Measurements from ENCODE around the gene ZNF83. TPM values are rescaled to one million over a fixed set of nuclear protein-coding genes. Genes with fewer than 3 reads are reported as not detected.
A peak's percentile ranks its signal among the peaks of the same experiment; 100 is the strongest.
"Not testable (repeated sequence)": the region's sequence is repeated elsewhere in the genome, so short reads cannot be mapped to it uniquely, and the experiment has no call there.

The ZNF83 gene
- polyA plus RNA-seq (ENCODE audit: insufficient read length) = 146 TPM
- long read RNA-seq, donor 1, transcript ZNF83-203 (2 exons, 3,743 nt) = major isoform, 20 of 28 reads
- long read RNA-seq, donor 1, partial matches to known transcripts = 0 of 28 reads
- long read RNA-seq, donor 1, other reads (novel, unspliced or antisense) = 0 of 28 reads
- long read RNA-seq, donor 2, transcript ZNF83-203 (2 exons, 3,743 nt) = major isoform, 19 of 31 reads
- long read RNA-seq, donor 2, partial matches to known transcripts = 7 of 31 reads
- long read RNA-seq, donor 2, other reads (novel, unspliced or antisense) = 0 of 31 reads
- long read RNA-seq, donor 3, transcript ZNF83-203 (2 exons, 3,743 nt) = major isoform, 13 of 24 reads
- long read RNA-seq, donor 3, partial matches to known transcripts = 0 of 24 reads
- long read RNA-seq, donor 3, other reads (novel, unspliced or antisense) = 5 of 24 reads
- long read RNA-seq, donor 4, transcript ZNF83-203 (2 exons, 3,743 nt) = major isoform, 6 of 7 reads
- long read RNA-seq, donor 4, partial matches to known transcripts = 0 of 7 reads
- long read RNA-seq, donor 4, other reads (novel, unspliced or antisense) = 0 of 7 reads
- long read RNA-seq, donor 5, transcript ZNF83-203 (2 exons, 3,743 nt) = major isoform, 29 of 39 reads
- long read RNA-seq, donor 5, partial matches to known transcripts = 0 of 39 reads
- long read RNA-seq, donor 5, other reads (novel, unspliced or antisense) = 0 of 39 reads
- long read RNA-seq, donor 6, transcript ZNF83-203 (2 exons, 3,743 nt) = major isoform, 5 of 7 reads
- long read RNA-seq, donor 6, partial matches to known transcripts = 0 of 7 reads
- long read RNA-seq, donor 6, other reads (novel, unspliced or antisense) = 0 of 7 reads
- long read RNA-seq, donor 7, transcript ZNF83-203 (2 exons, 3,743 nt) = major isoform, 39 of 56 reads
- long read RNA-seq, donor 7, partial matches to known transcripts = 0 of 56 reads
- long read RNA-seq, donor 7, other reads (novel, unspliced or antisense) = 9 of 56 reads
- long read RNA-seq, donor 8, partial matches to known transcripts = 0 of 2 reads
- long read RNA-seq, donor 8, other reads (novel, unspliced or antisense) = 0 of 2 reads

DNA sequence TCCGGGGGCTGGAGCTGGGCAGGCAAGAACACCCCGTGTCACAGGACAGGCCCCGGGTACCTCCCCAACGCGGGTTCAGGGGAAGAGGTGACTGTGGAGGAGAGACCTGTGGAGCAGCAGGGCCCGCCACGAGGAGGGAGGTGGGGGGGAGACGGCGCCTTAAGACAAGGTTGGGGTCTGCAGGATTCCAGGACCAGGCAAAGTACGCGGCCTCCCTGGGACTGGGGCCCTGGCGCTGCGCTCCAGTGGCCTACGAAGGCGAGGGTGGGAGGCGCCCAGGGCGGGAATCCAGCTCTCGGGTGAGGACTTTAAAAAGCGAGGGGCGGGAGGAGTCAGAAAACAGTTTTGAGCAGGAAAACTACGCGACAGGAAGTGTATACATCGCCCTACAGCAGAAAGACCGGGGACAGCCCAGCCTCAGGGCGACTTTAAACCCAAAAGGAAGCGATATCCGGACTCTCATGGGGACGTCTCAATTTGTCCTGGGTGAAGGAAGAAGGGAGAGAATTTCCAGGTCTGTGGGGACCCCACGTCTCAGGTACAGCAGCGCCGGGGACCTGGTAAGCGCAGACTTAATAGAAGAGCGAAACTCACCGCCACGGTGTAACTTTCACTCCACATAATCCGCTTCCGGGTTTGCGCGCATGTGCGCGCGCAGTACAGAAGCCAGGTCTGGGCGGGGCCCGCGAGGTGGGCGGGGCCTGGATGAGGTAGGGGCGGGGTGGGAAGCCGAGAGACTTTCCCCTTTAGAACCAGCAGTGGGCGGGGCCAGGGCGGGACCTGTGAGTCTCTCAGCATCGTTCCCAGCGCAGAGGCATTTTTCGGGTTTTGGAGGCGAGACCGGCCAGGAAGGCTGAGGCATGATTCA, at the start of gene ZNF83:
Gene ZNF83 (minus strand): TSS at position 638 of the 868 bp plus-strand sequence.
- peak; percentile 96 for DNase-seq

DNA sequence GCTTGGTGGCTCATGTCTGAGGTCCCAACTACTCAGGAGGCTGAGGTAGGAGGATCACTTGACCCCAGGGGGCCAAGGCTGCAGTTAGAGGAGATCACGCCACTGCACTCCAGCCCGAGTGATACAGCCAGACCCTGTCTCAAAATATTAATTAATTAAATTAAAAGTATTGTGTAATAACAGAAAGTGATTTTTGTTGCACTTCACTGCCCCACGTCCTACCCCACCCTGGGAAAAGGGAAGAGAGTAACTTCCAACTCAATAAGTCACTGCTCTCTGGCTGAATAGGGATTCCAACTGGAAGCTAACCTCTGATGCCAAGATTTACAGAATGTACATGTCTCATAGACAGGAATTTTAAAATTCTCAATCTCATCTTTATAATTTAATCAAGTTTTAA, 49.5 kb upstream of the ZNF83 start:
- no peak for DNase-seq

DNA sequence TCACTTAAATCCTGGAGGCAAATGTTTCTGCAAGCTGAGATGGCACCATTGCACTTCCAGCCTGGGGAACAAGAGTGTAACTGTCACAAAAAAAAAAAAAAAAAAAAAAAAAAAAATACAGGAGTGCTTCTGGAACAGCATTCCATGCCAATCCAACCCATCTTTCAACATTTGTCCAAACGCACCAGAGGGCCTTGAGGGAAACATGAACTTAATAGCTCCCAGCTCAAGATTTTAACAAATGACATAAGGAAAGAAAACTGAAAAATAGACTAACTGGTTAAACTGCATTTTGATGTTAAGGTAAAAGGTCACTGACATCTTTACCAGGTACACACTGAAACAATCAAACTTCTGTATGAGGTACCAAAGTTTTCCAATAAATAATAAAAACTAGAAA, 47.7 kb upstream of the ZNF83 start:
- no peak for DNase-seq

DNA sequence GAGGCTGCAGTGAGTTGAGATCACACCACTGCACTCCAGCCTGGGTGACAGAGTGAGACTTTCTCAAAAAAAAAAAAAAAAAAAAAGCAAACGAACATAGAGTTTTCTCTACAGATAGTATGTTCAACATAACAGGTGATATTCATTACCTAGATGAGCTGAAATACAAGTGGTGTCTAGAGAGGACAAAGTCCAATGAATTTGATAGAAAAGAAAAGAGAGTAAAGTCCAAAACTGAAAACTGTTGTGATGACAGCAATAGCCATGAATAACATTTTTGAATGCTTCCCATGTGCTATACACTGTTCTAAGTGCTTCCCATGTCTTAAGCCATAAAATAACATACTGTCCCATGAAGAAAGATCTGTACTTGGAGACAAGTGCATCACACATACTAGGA, 43.1 kb upstream of the ZNF83 start:
- not testable (repeated sequence) for DNase-seq

DNA sequence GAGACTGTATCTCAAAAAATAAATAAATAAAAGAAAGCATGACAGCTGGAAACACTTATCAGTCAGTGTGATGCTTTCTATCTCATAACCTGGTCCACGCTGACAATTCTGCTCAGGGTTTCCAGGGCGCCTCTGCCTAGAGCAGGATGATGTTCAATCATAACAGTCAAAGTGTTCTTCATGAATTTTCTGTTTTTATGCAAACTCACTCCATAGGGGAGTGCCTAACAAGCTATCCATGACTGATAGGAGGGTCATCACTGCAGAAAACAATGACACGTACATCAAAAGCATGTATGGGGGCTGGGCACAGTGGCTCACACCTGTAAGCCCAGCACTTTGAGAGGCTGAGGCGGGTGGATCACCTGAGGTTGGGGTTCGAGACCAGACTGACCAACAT, 41.4 kb upstream of the ZNF83 start:
- no peak for DNase-seq

DNA sequence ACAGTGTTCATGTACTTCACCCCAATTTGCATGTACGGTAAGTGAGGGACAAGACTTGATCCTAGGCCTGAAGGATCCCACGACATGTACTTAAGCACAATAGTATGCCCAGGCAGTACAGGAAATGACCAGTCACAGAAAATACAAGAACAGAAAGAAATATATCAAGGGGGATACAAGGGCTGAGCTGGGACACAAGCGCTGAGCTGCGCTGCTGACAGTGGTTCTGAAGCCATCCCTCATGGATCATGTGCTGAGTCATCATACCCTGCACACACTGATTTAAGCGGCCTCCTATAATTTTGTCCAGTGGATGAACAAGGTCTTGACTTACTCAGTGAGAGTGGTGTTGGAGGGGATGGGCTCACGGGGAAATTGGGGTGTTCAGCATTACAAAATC, 37.1 kb upstream of the ZNF83 start:
- DNase-seq = not testable (repeated sequence)

DNA sequence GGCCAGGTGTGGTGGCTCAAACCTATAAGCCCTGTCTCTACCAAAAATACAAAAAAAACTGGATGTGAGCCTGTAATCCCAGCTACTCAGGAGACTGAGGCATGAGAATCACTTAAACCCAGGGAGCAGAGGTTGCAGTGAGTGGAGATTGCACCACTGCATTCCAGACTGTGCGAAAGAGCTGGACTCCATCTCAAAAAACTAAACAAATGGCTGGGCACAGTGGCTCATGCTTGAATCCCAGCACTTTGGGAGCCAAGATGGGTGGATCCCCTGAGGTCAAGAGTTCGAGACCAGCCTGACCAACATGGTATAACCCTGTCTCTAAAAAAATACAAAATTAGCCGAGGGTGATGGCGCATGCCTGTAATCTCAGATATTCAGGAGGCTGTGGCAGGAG, 34.9 kb upstream of the ZNF83 start:
- no peak for DNase-seq

DNA sequence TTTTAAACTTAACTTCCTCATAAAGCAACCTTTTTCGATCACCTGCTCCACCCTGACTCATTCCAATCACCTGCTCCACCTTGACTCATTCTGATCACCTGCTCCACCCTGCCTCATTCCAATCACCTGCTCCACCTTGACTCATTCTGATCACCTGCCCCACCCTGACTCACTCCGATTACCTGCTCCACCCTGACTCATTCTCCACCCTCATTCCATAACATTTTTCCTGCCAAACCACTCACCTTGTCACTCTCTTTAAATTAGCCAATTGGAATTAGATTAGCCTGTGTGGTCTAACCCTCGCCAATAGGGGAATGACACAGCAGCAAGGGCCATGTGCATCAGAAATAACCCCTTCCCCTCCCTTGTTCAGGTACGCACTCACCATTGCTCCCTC, 31.9 kb upstream of the ZNF83 start:
- no peak for DNase-seq

DNA sequence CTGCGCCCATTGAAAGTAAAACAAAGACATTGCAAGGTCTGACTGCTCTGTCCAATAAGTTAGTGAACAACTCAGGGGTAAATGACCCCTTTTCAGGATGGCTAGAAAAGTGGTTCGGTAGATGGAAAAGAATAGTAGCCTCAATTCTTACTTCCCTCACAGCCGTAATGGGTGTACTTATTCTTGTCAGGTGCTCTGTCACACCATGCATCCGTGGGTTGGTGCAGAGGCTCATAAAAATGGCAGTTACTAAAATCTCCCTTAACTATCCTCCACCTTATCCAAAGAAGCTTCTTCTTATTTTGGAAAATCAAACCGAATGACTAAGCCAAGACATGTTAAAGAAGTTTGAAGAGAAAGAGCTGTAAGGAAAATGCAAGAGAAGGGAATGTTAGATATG, 31.4 kb upstream of the ZNF83 start:
- DNase-seq = no peak

DNA sequence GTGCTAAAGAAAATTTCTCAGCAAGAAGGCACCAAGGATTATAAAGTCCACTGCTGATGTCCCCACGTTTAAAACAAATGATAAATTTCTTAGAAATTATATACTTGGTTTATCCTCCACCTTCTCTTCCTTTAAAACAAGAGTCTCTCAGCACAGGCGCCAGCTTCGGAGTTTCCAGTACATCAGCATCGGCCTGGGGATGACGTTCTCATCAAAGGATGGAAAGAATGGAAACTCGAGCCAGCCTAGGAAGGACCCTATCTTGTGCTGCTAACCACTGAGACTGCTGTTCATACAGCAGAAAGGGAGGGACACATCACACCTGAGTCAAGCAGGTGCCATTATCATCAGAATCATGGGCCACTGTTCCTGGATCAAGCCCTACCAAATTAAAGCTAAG, 29.8 kb upstream of the ZNF83 start:
- no peak for DNase-seq

DNA sequence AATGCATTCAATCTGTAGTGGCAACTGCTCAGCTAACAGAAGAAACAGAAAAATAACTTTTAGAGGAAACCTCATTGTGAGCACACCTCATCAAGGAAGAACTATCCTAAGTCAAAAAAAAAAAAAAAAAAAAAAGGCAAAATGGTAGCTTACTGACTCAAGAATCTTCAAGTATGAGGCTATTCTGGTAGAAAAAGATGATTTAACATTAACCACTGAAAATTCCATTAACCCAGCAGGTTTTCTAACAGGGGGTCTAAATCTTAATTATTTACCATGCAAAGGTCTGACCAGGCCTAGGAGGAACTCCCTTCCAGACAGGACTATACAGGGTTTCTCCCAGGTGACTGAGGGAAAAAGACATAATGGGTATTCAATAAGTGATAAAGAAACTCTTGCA, 28.4 kb upstream of the ZNF83 start:
- no peak for DNase-seq

DNA sequence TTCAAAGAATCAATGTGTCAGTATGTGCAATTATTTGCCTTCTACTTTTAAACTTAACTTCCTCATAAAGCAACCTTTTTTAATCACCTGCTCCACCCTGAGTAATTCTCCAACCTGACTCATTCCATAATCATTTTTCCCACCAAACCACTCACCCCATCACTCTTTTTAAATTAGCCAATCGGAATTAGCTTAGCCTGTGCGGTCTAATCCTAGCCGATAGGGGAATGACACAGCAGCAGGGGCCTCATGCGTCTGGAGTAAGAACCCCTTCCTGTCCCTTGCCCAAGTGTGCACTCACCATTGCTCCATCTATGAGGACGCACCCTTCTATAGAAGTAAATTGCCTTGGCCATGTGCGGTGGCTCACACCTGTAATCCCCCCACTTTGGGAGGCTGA, 27.4 kb upstream of the ZNF83 start:
- no peak for DNase-seq

DNA sequence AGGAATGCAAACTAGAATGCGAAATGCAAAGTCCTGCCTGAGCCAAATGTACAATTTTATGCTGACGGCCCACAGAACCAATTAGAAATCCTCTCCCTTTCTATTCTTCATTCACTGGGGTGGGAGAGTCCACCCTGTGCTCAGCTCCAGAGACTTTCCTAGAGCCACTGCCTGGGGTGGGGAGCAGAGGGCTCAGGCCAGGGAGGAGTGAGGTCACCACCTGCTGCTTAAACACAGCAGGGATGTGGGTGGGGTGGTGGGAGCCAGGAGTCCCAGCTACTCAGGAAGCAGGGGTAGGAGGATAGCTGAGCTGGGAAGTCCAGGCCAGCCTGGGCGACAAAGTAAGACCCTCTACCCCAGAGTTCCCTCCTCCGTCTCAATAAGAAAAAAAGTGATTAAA, 26.9 kb upstream of the ZNF83 start:
- no peak for DNase-seq

DNA sequence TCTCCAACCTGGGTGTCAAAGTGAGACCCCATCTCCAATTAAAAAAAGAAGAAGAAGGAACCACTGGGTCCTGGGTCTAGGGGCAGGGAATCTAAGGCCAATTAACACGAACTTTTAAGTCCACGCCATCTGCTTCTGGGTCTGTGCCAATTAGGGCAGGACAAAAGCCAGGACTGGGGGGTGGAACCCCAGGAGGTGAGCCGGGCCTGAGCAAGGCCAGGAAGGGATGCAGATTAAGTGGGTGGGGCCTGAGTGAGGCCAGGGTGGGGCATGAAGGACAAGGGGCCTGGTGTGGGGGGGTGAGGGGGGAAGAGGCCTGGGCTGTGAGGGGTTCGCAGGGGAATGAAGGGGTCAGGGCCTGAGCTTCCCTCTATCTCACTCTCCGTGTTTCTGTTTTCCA, 26.3 kb upstream of the ZNF83 start:
- no peak for DNase-seq

DNA sequence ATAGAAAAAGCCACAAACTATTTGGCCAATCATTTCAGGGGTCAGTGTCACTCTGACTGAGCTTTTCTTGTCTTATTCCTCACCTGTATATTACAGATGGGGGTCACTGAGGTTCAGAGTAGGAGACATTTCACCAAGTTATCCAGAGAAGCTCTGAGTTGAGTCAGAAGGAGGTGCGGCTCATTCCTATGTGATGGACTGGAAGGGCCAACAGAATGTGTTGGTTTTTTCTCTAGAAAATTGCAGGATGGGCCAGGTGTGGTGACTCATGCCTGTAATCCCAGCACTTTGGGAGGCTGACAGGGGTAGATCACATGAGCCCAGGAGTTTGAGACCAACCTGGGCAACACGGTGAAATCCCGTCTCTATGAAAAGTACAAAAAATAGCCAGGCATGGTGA, 24.5 kb upstream of the ZNF83 start:
- DNase-seq = no peak

DNA sequence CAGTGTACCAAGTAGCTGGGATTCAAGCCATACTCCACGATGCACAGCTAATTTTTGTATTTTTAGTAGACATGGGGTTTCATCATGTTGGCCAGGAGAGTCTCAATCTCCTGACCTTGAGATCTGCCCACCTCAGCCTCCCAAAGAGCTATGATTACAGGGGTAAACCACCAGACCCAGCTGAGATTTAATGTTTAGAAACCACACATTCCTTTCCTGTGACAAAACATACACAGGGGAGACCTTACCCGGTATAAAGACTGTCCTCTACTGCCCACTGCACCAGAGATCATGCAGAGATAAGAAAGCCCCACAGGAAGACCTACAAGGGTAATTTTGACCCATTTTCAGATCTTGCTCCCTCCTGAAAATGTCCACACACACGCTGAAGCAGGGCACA, 22.8 kb upstream of the ZNF83 start:
- DNase-seq = no peak

DNA sequence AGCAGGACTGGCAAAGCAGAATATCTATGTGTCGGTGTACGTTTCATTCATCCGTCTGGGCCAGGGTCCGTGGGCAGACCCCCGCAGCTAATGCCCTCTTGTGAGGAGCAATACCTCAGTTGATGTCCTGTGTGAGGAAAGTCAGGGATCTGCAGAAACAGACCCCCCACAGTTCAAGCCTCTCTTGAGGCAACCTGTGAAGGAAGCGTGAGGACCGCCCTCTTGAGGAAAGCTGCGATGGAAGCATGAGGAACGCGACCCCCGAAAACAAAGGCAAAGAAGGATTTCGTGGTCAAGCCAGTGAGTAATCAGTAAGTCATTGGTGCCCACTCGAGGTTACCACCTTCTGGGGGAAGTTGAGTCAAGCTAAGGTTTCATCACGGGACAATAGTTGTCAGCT, 20.9 kb upstream of the ZNF83 start:
- no peak for DNase-seq

DNA sequence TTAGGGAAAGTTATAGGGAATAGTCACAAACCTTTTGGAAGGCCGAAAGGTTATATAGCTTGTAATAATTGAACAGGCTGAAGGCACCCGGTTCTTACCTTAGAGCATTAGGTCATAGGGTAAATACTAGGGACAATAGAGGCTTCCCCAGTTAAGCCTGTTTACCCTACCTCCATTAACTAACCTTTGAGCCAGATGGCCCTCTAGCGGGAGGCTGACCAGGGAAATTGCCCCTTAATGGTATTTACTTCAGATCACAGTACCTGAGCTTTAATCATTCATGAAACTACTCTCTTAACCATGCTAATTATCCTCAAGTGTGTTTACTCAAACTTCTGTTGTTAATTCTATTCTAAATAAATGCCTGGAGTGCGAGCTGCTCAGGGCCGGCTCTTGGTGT, 20.4 kb upstream of the ZNF83 start:
- no peak for DNase-seq

DNA sequence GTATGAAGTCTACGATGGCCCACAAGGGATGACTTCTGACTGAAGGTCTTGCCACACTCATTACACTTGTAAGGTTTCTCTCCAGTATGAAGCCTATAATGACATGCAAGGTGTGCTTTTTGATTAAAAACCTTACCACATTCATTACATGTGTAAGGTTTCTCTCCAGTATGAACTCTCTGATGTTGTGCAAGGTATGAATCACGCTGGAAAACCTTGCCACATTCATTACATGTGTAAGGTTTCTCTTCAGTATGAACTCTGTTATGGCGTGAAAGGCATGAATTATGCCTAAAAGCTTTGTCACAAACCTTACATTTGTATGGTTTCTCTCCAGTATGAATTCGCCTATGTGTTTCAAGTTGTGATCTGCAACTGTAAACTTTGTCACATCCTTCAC, 15.0 kb upstream of the ZNF83 start:
- no peak for DNase-seq

DNA sequence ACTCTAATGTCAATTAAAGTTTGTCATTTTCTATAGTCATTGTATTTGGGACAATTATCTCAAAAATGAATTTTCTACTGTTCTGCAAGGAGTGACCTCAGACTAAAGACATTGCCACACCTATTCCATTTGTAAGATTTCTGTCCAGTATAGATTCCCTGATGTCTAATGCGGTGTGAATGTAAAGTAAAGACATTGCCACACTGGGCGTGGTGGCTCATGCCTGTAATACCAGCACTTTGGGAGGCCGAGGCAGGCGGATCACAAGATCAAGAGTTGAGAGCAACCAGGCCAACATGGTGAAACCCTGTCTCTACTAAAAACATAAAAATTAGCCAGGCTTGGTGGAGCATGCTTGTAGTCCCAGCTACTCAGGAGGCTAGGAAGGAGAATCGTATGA, 13.8 kb upstream of the ZNF83 start:
- no peak for DNase-seq

DNA sequence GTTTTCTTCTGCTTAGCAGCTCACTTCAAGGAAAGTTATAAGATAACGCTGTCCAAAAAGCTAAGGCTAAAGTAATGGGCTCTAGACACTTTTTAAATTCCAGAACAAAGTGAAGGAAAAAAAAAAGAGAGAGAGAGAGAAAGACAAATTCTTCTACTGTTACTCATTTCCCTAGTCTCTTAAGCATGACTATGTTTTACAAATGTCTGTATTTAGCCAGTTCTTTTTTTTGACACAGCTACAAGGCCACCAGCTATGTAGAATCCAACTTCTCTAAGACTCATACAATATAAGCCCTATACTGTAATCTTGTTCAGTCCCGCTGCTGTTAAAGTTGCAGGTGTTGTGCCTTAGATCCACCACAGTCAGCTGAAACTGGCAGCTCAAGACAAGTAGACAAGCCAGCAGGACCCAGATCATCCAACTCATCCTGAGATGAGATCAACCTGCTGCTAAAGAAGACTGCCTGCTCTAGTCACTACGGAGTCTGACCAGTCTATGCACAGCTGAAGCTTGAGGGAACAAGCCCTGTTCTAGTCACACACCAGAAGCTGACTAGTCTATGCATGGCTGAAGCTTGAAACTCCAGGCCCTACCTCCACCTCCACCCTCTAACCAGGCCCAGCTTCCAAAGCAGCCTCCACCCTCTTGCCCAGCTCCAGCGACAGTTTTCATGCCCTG, 10.3 kb upstream of the ZNF83 start:
- no peak for DNase-seq
